ENCODE data around the gene FANCG.

Gene FANCG

GRCh38 chr9:35106343-35106730 lies 26.6 kb upstream of the FANCG start:
- H3K27ac ChIP-seq: no peak overlapping the region
- TF ChIP-seq ZFX (IDR thresholded peaks at IDR 0.05; ENCODE audit: borderline replicate concordance): no peak
- no peak for TF ChIP-seq CTCF (IDR thresholded peaks at IDR 0.05)

GRCh38 chr9:35105571-35106342 lies 26.0 kb upstream of the FANCG start:
- TF ChIP-seq CTCF (IDR thresholded peaks at IDR 0.05) (no peak), ZFX (IDR thresholded peaks at IDR 0.05; ENCODE audit: borderline replicate concordance) (no peak)
- H3K27ac ChIP-seq: no peak overlapping the region

- no peak overlapping the region for H3K27ac ChIP-seq
- TF ChIP-seq ZFX (IDR thresholded peaks at IDR 0.05; ENCODE audit: borderline replicate concordance): no peak
- TF ChIP-seq CTCF (IDR thresholded peaks at IDR 0.05): no peak
Observed at GRCh38 chr9:35105126-35105525, 25.4 kb upstream of the FANCG start.

GRCh38 chr9:35104586-35104985 lies 24.8 kb upstream of the FANCG start:
- H3K27ac ChIP-seq: no peak overlapping the region
- TF ChIP-seq ZFX (IDR thresholded peaks at IDR 0.05; ENCODE audit: borderline replicate concordance) (no peak), CTCF (IDR thresholded peaks at IDR 0.05) (no peak)

- peak overlapping the region; percentile 76 for H3K27ac ChIP-seq
- no peak for TF ChIP-seq ZFX (IDR thresholded peaks at IDR 0.05; ENCODE audit: borderline replicate concordance)
- no peak for TF ChIP-seq CTCF (IDR thresholded peaks at IDR 0.05)
Observed at GRCh38 chr9:35103660-35104191, 24.0 kb upstream of the FANCG start.

- TF ChIP-seq ZFX (IDR thresholded peaks at IDR 0.05; ENCODE audit: borderline replicate concordance) (no peak), CTCF (IDR thresholded peaks at IDR 0.05) (no peak)
- peak within 1 kb of the TSS; percentile 76 for H3K27ac ChIP-seq
Observed at GRCh38 chr9:35102769-35103659, 23.3 kb upstream of the FANCG start, which contains the start of gene STOML2. STOML2 (minus strand) TSS chr9:35103131; CDS start chr9:35103094, 37 bp downstream.
